GM13976 (cell line): ENCODE data around the gene RGS14.

Experiments
- DNase-seq: peaks from one replicate; pipeline ENCODE4 v3.0.0; 2012; ENCODE audit warnings: low spot score
- CTCF ChIP-seq: IDR thresholded peaks from 2 replicates; pipeline ENCODE4 v1.5.1; 2012; ENCODE audit warnings: borderline replicate concordance, mild to moderate bottlenecking; ENCODE audit not compliant: insufficient read depth; ENCODE audit errors: extremely low read depth, missing control alignments, control extremely low read depth
- in situ Hi-C: fragments of 300-500 bp; cut with MboI; formaldehyde crosslinking; loops from one replicate; pipeline ENCODE4 v1.12.0; 2022; ENCODE audit warnings: low sequenced_read_pairs, mixed read lengths, inconsistent platforms; ENCODE audit not compliant: unreplicated experiment

Gene RGS14

GRCh38 chr5:177343777-177344176 is 13.9 kb upstream of the RGS14 start:
- DNase-seq: no peak
- in situ Hi-C loops: no loop called here
- no peak for TF ChIP-seq CTCF

GRCh38 chr5:177344891-177345290 is 12.8 kb upstream of the RGS14 start:
- in situ Hi-C loops: no loop called here
- no peak for DNase-seq
- TF ChIP-seq CTCF: no peak

- TF ChIP-seq CTCF: no peak
- no peak for DNase-seq
- in situ Hi-C loops: no loop called here
Measured at GRCh38 chr5:177346820-177347219, 10.9 kb upstream of the RGS14 start.

GRCh38 chr5:177347699-177348098 is 10.0 kb upstream of the RGS14 start:
- DNase-seq: no peak
- in situ Hi-C loops: no loop called here
- no peak for TF ChIP-seq CTCF

GRCh38 chr5:177349362-177349647 is 8.4 kb upstream of the RGS14 start:
- in situ Hi-C loops: no loop called here
- no peak for DNase-seq

GRCh38 chr5:177349762-177350161 is 8.0 kb upstream of the RGS14 start:
- no peak for DNase-seq
- no peak for TF ChIP-seq CTCF
- in situ Hi-C loops: no loop called here

More at GRCh38 chr5:177349362-177349647, 8.4 kb upstream of the RGS14 start:
- TF ChIP-seq CTCF: no peak

GRCh38 chr5:177350776-177351391 is 6.8 kb upstream of the RGS14 start:
- no peak for TF ChIP-seq CTCF
- in situ Hi-C loops: no loop called here
- DNase-seq: no peak
